ENCODE data around the gene VWA1.

Gene VWA1

DNA sequence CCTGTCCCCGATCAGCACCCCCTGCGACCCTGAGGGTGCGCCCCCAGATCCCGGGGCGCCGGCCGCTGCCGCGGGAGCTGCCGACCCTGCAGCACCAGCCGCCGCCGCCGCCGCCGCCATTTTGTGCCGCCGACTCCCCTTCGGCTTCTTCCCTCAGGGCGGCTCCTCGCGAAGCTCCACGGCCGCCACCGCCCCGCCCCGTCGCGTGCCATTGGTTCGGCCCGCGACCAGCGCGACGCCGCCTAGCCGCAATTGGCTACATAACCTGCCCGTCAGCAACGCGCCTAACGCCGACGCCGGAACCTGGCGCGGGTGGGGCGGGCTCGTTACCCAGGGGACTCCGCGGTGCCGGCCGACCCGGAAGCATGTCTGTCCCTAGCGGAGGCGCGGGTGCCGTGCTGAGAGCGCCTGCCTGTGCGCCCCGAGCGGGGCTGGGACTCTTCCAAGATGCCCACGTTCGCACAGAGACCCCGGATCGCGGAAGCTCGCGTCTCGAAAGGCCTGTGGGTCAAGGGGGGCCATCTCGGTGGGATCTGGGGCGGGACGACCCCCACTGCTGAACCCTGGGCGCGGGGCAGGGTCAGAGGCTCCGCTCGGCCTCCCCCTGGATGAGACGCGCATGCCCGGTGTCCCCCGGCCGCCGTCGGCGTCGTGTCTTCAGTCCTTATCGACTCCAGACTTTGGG lies 36.2 kb upstream of the VWA1 start, which contains the start of gene CCNL2:
TSS of gene CCNL2 (minus strand) at position 149 of the 685 bp plus-strand sequence. CDS start at position 120, 29 bp downstream.
- WGBS (ENCODE audit: insufficient coverage), result under 1% methylated on average over 61 of the region's 86 CpGs
- no peaks in the 10 kb centered on the region for H3K9me3 ChIP-seq (ENCODE audit: control extremely low read depth in 1 of 5, control insufficient read depth in 4 of 5, insufficient read depth in 2 of 5, low read depth in 1 of 5, low read length in 4 of 5)
- H3K27me3 ChIP-seq (replicated peaks in 2 of 5; ENCODE audit: control insufficient read depth in 4 of 5, insufficient read depth in 5 of 5, low read length in 4 of 5), result no peaks in the 10 kb centered on the region
- peak; percentile 99 for DNase-seq
- POLR2A ChIA-PET, result interaction anchor here (0.8 to 2.4 kb wide), 3 partner anchors 9 to 35 kb away, joined by 3 to 10 read pairs (median 4); partner anchors contain the start of gene AURKAIP1
- peaks cover 0 to 33% (median 30%) of the 10 kb centered on the region in 4 experiments for H3K4me1 ChIP-seq (ENCODE audit: control extremely low read depth in 1 of 4, control insufficient read depth in 4 of 4, insufficient read depth in 4 of 4, low read length in 3 of 4)
- CTCF ChIA-PET, result interaction anchor here (0.8 to 3.1 kb wide), 10 partner anchors 8 to 106 kb away, joined by 3 to 12 read pairs (median 6); partner anchors contain the start of genes AURKAIP1 and MRPL20
- peak within 1 kb of the TSS; percentile 79 to 91 for H3K27ac ChIP-seq (ENCODE audit: insufficient read depth in 1 of 2, low read depth in 1 of 2, low read length in 2 of 2, poor library complexity in 1 of 2, severe bottlenecking in 2 of 2)
- peak within 1 kb of the TSS; percentile 86 to 97 (median 92) for H3K4me3 ChIP-seq (ENCODE audit: control insufficient read depth in 1 of 7, extremely low read depth in 1 of 7, insufficient read depth in 4 of 7, low read depth in 2 of 7, low read length in 6 of 7)
- H3K36me3 ChIP-seq (ENCODE audit: control insufficient read depth in 4 of 4, insufficient read depth in 4 of 4, low read length in 3 of 4), result peaks cover 5 to 62% (median 42%) of the 10 kb centered on the region in 4 experiments

GRCh38 chr1:1399872-1400575 lies 35.5 kb upstream of the VWA1 start:
- H3K27me3 ChIP-seq (replicated peaks in 2 of 5; ENCODE audit: control insufficient read depth in 4 of 5, insufficient read depth in 5 of 5, low read length in 4 of 5), result no peaks in the 10 kb centered on the region
- DNase-seq, result no peak
- WGBS (ENCODE audit: insufficient coverage), result 6% methylated on average over 30 of the region's 34 CpGs
- H3K4me3 ChIP-seq (ENCODE audit: control insufficient read depth in 1 of 7, extremely low read depth in 1 of 7, insufficient read depth in 4 of 7, low read depth in 2 of 7, low read length in 6 of 7), result peak overlapping the region; percentile 56 to 97 (median 92)
- H3K36me3 ChIP-seq (ENCODE audit: control insufficient read depth in 4 of 4, insufficient read depth in 4 of 4, low read length in 3 of 4), result peaks cover 5 to 64% (median 43%) of the 10 kb centered on the region in 4 experiments
- ChIA-PET POLR2A (interaction anchor here (2.4 kb wide), 1 partner anchor 24 kb away, joined by 10 read pairs; the partner anchor contains the start of gene AURKAIP1), CTCF (interaction anchor here (1.1 to 3.1 kb wide), 9 partner anchors 8 to 105 kb away, joined by 3 to 12 read pairs (median 8); partner anchors contain the start of genes AURKAIP1 and MRPL20)
- peak overlapping the region; percentile 78 to 91 for H3K27ac ChIP-seq (ENCODE audit: insufficient read depth in 1 of 2, low read depth in 1 of 2, low read length in 2 of 2, poor library complexity in 1 of 2, severe bottlenecking in 2 of 2)
- H3K9me3 ChIP-seq (ENCODE audit: control extremely low read depth in 1 of 5, control insufficient read depth in 4 of 5, insufficient read depth in 2 of 5, low read depth in 1 of 5, low read length in 4 of 5), result no peaks in the 10 kb centered on the region
- H3K4me1 ChIP-seq (ENCODE audit: control extremely low read depth in 1 of 4, control insufficient read depth in 4 of 4, insufficient read depth in 4 of 4, low read length in 3 of 4), result peaks cover 0 to 33% (median 30%) of the 10 kb centered on the region in 4 experiments

DNA sequence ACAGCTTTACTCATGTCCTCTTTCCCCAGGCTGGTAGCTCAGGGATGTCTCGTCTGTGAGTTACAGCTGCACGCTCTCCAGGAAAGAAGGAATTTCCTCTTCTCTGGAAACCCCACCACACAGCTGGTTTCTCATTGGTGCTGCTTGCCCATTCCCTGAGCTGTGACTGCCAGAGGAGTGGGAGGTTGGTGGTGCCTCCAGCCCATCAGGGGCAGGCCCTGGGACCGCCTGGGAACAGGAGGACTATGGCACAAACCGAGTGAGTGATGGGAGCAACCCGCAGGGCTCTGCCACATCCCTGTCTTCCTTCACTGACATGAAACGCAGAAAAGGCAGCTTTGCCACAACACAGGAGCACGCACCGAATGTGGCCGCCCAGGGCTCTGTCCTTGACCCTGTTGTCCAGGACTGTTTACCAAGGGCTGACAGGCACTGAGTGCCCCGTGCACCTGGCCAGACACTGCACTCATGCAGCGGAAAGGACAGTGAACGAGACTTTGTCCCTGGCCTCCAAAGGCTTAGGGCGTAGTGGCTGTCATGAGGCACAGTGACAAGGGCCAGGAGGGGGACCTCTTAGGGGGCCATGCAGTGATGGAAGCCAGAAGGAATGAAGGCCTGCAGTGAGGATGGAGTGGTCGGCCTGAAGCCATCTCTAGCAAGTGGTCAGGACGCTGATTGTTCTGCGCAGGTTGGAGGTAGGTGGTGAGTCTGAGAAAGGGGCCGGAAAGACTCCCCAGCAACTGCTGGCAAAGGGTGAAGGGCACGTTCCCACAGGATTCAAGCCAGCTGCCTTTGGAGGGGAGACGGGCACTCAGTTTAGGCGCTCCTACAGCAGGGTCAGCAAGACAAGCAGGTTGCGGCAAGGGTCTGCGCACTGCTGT lies 34.7 kb upstream of the VWA1 start:
- Histone ChIP-seq H3K27me3 (replicated peaks in 2 of 5; ENCODE audit: control insufficient read depth in 4 of 5, insufficient read depth in 5 of 5, low read length in 4 of 5) (no peaks in the 10 kb centered on the region), H3K4me1 (ENCODE audit: control extremely low read depth in 1 of 4, control insufficient read depth in 4 of 4, insufficient read depth in 4 of 4, low read length in 3 of 4) (peaks cover 0 to 37% (median 32%) of the 10 kb centered on the region in 4 experiments), H3K9me3 (ENCODE audit: control extremely low read depth in 1 of 5, control insufficient read depth in 4 of 5, insufficient read depth in 2 of 5, low read depth in 1 of 5, low read length in 4 of 5) (no peaks in the 10 kb centered on the region), H3K4me3 (ENCODE audit: control insufficient read depth in 1 of 7, extremely low read depth in 1 of 7, insufficient read depth in 4 of 7, low read depth in 2 of 7, low read length in 6 of 7) (peak overlapping the region in 6 of 7 experiments; percentile 56 to 97 (median 94)), H3K27ac (ENCODE audit: insufficient read depth in 1 of 2, low read depth in 1 of 2, low read length in 2 of 2, poor library complexity in 1 of 2, severe bottlenecking in 2 of 2) (peak overlapping the region; percentile 78 to 91), H3K36me3 (ENCODE audit: control insufficient read depth in 4 of 4, insufficient read depth in 4 of 4, low read length in 3 of 4) (peaks cover 5 to 64% (median 41%) of the 10 kb centered on the region in 4 experiments)
- POLR2A ChIA-PET, result interaction anchor here (2.4 kb wide), 1 partner anchor 25 kb away, joined by 10 read pairs; the partner anchor contains the start of gene AURKAIP1
- 96% methylated on average over 20 of the region's 22 CpGs for WGBS (ENCODE audit: insufficient coverage)
- no peak for DNase-seq
- CTCF ChIA-PET, result interaction anchor here (1.1 to 2.4 kb wide), 6 partner anchors 13 to 104 kb away, joined by 3 to 12 read pairs (median 6); partner anchors contain the start of gene AURKAIP1

DNA sequence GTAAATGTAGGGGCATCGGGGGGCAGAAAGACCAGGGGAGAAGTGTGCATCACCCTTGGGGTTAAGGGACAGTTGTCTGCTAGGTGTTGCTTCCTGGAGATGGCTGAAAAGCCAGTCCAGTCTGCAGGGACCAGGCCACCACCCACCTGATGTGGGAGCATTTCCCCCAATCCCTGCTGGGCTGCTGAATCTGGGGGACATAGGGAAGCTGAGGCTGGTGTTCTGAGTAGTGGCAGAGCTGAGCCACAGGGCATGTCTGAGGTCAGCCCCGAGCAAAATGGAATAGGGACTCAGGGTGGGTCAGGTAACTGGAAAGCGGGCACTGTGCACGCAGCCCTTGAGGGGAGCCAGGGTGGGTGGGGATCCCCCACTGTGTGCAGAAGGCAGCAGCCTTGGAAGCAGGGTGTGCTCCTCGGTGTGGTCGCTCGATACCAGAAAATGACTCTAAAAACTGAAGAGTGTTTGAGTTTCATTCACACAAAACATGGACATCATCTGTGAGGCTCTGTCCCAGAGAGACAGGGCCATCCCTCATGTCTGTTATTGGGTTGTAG lies 34.0 kb upstream of the VWA1 start:
- 96% methylated on average over 7 of the region's 7 CpGs for WGBS (ENCODE audit: insufficient coverage)
- Histone ChIP-seq H3K4me3 (ENCODE audit: control insufficient read depth in 1 of 7, extremely low read depth in 1 of 7, insufficient read depth in 4 of 7, low read depth in 2 of 7, low read length in 6 of 7) (no peak overlapping the region), H3K4me1 (ENCODE audit: control extremely low read depth in 1 of 4, control insufficient read depth in 4 of 4, insufficient read depth in 4 of 4, low read length in 3 of 4) (peaks cover 0 to 44% (median 39%) of the 10 kb centered on the region in 4 experiments), H3K27ac (ENCODE audit: insufficient read depth in 1 of 2, low read depth in 1 of 2, low read length in 2 of 2, poor library complexity in 1 of 2, severe bottlenecking in 2 of 2) (no peak overlapping the region), H3K27me3 (replicated peaks in 2 of 5; ENCODE audit: control insufficient read depth in 4 of 5, insufficient read depth in 5 of 5, low read length in 4 of 5) (no peaks in the 10 kb centered on the region), H3K9me3 (ENCODE audit: control extremely low read depth in 1 of 5, control insufficient read depth in 4 of 5, insufficient read depth in 2 of 5, low read depth in 1 of 5, low read length in 4 of 5) (no peaks in the 10 kb centered on the region), H3K36me3 (ENCODE audit: control insufficient read depth in 4 of 4, insufficient read depth in 4 of 4, low read length in 3 of 4) (peaks cover 5 to 66% (median 41%) of the 10 kb centered on the region in 4 experiments)
- CTCF ChIA-PET, result interaction anchor here (0.8 to 1.9 kb wide), 6 partner anchors 9 to 40 kb away, joined by 3 to 8 read pairs (median 6); no protein-coding TSS in a partner anchor
- no peak for DNase-seq
- POLR2A ChIA-PET, result no interaction called here

GRCh38 chr1:1402072-1402900 lies 33.2 kb upstream of the VWA1 start:
- Histone ChIP-seq H3K4me3 (ENCODE audit: control insufficient read depth in 1 of 7, extremely low read depth in 1 of 7, insufficient read depth in 4 of 7, low read depth in 2 of 7, low read length in 6 of 7) (no peak overlapping the region), H3K36me3 (ENCODE audit: control insufficient read depth in 4 of 4, insufficient read depth in 4 of 4, low read length in 3 of 4) (peaks cover 5 to 61% (median 37%) of the 10 kb centered on the region in 4 experiments), H3K9me3 (ENCODE audit: control extremely low read depth in 1 of 5, control insufficient read depth in 4 of 5, insufficient read depth in 2 of 5, low read depth in 1 of 5, low read length in 4 of 5) (no peaks in the 10 kb centered on the region), H3K4me1 (ENCODE audit: control extremely low read depth in 1 of 4, control insufficient read depth in 4 of 4, insufficient read depth in 4 of 4, low read length in 3 of 4) (peaks cover 0 to 44% (median 39%) of the 10 kb centered on the region in 4 experiments), H3K27me3 (replicated peaks in 2 of 5; ENCODE audit: control insufficient read depth in 4 of 5, insufficient read depth in 5 of 5, low read length in 4 of 5) (no peaks in the 10 kb centered on the region), H3K27ac (ENCODE audit: insufficient read depth in 1 of 2, low read depth in 1 of 2, low read length in 2 of 2, poor library complexity in 1 of 2, severe bottlenecking in 2 of 2) (no peak overlapping the region)
- POLR2A ChIA-PET, result interaction anchor here (0.6 to 0.9 kb wide), 2 partner anchors 20 to 50 kb away, joined by 3 to 4 read pairs; no protein-coding TSS in a partner anchor
- peak; percentile 48 to 74 (median 67) for DNase-seq
- 89% methylated on average over 15 of the region's 20 CpGs for WGBS (ENCODE audit: insufficient coverage)
- CTCF ChIA-PET, result interaction anchor here (0.8 to 1.9 kb wide), 9 partner anchors 10 to 102 kb away, joined by 3 to 8 read pairs (median 4); no protein-coding TSS in a partner anchor

All from common myeloid progenitor, CD34-positive (primary cell).